Suprapubic skin (tissue), 4 donors: ENCODE data around the gene KIDINS220. TPM values are rescaled to one million over a fixed set of nuclear protein-coding genes. Genes with fewer than 3 reads are reported as not detected.

Experiments
- total RNA-seq, 4 donors: library from RNA; depleted of rRNA; stranded (reverse); fragments of >200 nt; gene quantifications; one replicate each; pipeline ENCODE4 v1.1.0, GENCODE V29; 2016

KIDINS220 gene
- total RNA-seq, 4 donors from 2014 or later, result 44.7 to 100 (median 53.5) TPM

Other genes with a start within 250 kb of the KIDINS220 start
- 100 to 1,000 TPM; 179 to 249 (median 211) TPM for gene ID2, start 155.6 kb downstream of the KIDINS220 start, total RNA-seq
- 10 to 100 TPM; 44.4 to 55.8 (median 51.1) TPM for gene MBOAT2, start 166.1 kb upstream of the KIDINS220 start, total RNA-seq